Measurements from ENCODE around the gene WASF3.

- TF ChIP-seq, protein P1, sequence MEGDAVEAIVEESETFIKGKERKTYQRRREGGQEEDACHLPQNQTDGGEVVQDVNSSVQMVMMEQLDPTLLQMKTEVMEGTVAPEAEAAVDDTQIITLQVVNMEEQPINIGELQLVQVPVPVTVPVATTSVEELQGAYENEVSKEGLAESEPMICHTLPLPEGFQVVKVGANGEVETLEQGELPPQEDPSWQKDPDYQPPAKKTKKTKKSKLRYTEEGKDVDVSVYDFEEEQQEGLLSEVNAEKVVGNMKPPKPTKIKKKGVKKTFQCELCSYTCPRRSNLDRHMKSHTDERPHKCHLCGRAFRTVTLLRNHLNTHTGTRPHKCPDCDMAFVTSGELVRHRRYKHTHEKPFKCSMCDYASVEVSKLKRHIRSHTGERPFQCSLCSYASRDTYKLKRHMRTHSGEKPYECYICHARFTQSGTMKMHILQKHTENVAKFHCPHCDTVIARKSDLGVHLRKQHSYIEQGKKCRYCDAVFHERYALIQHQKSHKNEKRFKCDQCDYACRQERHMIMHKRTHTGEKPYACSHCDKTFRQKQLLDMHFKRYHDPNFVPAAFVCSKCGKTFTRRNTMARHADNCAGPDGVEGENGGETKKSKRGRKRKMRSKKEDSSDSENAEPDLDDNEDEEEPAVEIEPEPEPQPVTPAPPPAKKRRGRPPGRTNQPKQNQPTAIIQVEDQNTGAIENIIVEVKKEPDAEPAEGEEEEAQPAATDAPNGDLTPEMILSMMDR (IDR thresholded peaks at IDR 0.05) = no peak
- no peak for TF ChIP-seq POLR2A (IDR thresholded peaks at IDR 0.05)
Measured at GRCh38 chr13:26699197-26699490, 141.7 kb downstream of the WASF3 start.
